HG03521 (cell line): Measurements from ENCODE around the gene IHH.

Source experiments
- ATAC-seq: cut with Tn5 transposase; IDR thresholded peaks from one replicate; pipeline ENCODE4 v1.9.1; 2021; ENCODE audit warnings: mild to moderate bottlenecking, moderate library complexity; ENCODE audit not compliant: unreplicated experiment

Gene IHH

GRCh38 chr2:219078126-219078525 lies 17.4 kb upstream of the IHH start:
- ATAC-seq, result no peak

GRCh38 chr2:219076253-219076652 lies 15.5 kb upstream of the IHH start:
- ATAC-seq, result no peak

GRCh38 chr2:219073413-219074129 lies 12.8 kb upstream of the IHH start:
- ATAC-seq, result no peak

- ATAC-seq, result no peak
Measured at GRCh38 chr2:219072741-219073250, 12.1 kb upstream of the IHH start.

GRCh38 chr2:219071131-219071816 lies 10.6 kb upstream of the IHH start:
- ATAC-seq, result no peak

GRCh38 chr2:219065484-219065883 lies 4.8 kb upstream of the IHH start:
- ATAC-seq, result no peak

- ATAC-seq, result no peak
Measured at GRCh38 chr2:219062081-219062480, 1.4 kb upstream of the IHH start.

- ATAC-seq, result no peak
Measured at GRCh38 chr2:219059725-219060682, 717 bp downstream of the IHH start.

- no peak for ATAC-seq
Measured at GRCh38 chr2:219059375-219059724, 1.4 kb downstream of the IHH start.

- no peak for ATAC-seq
Measured at GRCh38 chr2:219058541-219059374, 2.0 kb downstream of the IHH start.

GRCh38 chr2:219057709-219058540 lies 2.8 kb downstream of the IHH start:
- ATAC-seq, result peak; percentile 75

GRCh38 chr2:219056896-219057708 lies 3.6 kb downstream of the IHH start:
- ATAC-seq, result no peak

GRCh38 chr2:219056176-219056895 lies 4.4 kb downstream of the IHH start:
- no peak for ATAC-seq

GRCh38 chr2:219054956-219055903 lies 5.5 kb downstream of the IHH start:
- no peak for ATAC-seq

- no peak for ATAC-seq
Measured at GRCh38 chr2:219049282-219049681, 11.4 kb downstream of the IHH start.

GRCh38 chr2:219045937-219046550 lies 14.7 kb downstream of the IHH start:
- no peak for ATAC-seq

- no peak for ATAC-seq
Measured at GRCh38 chr2:219042750-219043149, 18.0 kb downstream of the IHH start.
